Activated T-cell treated with anti-CD3 and anti-CD28 coated beads for 1 hour (primary cell): Measurements from ENCODE around the gene MTFR2.
A peak's percentile ranks its signal among the peaks of the same experiment; 100 is the strongest.

Experiments used
- DNase-seq: peaks from one replicate; pipeline ENCODE4 v3.0.0-alpha.2; 2020; ENCODE audit warnings: low read depth

Gene MTFR2

GRCh38 chr6:136249811-136250685 is at the start of gene MTFR2:
TSS of gene MTFR2 (minus strand) at chr6:136250311. CDS start at chr6:136249099, 1,212 bp downstream.
- DNase-seq = peak; percentile 83

- no peak for DNase-seq
Measured at GRCh38 chr6:136294621-136295020, 44.5 kb upstream of the MTFR2 start.

DNA sequence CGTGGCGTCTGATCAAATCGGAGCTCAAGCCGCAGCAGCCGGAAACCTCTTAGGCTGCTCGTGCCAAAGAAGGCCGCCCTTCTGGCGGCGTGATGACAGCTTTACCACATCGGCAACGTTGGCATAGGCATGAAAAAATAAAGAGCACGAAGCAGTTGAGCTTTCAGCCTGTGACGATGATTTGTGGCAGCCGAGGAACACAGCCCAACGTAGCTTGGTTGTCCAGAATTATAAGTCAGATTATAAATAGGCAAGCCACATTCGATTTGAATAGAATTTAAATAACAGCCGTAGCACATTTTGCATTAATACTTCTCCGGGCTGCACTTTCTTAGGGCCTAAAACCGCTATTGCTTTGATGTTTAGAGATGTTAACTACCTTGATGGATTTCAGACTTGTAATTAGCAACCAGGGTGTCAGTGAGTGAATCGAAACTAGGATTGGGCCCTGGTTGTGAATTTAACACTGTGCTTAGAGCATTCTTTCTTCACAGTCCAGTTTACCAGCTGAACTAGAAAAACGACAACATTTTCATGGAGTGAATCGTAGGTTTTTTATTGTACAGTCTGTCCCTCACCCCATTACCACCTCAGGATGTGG is 40.4 kb upstream of the MTFR2 start:
- peak; percentile 62 for DNase-seq

- peak; percentile 99 for DNase-seq
Measured at GRCh38 chr6:136289579-136290409, 39.7 kb upstream of the MTFR2 start, which contains the start of gene BCLAF1. TSS of gene BCLAF1 (minus strand) at chr6:136289846. CDS start at chr6:136279866, 9,980 bp downstream.

- DNase-seq = peak; percentile 92
Measured at GRCh38 chr6:136289327-136289578, 39.1 kb upstream of the MTFR2 start.

GRCh38 chr6:136288566-136289326 is 38.6 kb upstream of the MTFR2 start:
- DNase-seq = peak; percentile 77

- DNase-seq = no peak
Measured at GRCh38 chr6:136284909-136285308, 34.8 kb upstream of the MTFR2 start.

- DNase-seq = no peak
Measured at GRCh38 chr6:136282906-136283305, 32.8 kb upstream of the MTFR2 start.

GRCh38 chr6:136280032-136280609 is 30.0 kb upstream of the MTFR2 start:
- no peak for DNase-seq

DNA sequence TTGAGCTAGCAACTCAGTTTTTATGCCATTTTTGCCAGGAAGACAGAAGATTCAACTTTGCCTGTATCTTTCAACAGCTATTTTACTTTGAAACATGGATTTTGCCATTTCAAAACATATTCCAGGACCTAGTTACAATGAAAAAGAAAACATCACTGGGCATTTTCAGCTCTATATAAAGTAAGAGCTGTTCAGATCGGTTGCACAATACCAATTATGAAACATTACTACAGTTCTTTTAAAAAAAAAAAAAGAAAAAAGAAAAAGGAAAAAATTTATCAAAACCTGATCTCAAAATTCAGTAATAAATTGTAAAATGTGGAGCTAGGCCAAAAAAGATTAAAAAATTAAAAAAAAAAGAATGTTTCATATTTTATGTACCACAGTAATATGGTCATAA is 24.0 kb upstream of the MTFR2 start:
- DNase-seq = no peak

DNA sequence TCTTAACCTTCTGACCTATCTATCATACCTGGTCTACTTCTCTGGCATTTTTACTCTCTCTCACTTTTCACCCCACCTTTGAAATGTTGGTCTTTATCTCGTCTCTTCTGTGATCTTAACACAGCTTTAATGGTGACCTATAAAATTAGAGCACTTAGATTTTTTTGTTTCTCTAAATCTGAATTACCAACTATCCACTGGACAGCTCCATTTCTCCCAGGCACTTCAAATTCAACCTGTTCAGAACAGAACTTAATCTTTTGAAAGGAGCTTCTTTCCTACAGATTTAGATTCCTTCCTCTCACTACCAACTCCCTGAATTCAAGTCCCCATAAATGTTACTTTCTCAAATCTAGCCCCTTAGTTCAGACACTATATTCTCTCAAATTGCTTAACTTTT is 15.0 kb upstream of the MTFR2 start:
- no peak for DNase-seq

DNA sequence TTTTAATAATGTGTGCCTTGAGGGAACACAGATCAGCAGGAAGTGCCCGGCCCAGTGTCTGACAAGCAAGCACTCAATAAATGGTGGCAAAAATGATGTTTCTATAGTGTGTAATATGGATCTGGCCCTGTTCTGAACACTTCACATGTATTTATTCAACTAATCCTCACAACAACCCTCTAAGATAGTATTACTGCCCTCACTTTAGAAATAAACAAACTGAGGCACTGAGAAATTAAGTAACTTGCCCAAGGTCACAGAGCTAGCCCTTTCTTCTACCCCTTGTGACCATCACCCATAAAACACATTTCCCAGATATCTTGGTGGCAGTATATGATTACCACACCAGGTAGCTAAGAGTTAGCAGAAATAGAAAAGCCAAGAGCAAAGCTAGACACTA is 12.8 kb upstream of the MTFR2 start:
- no peak for DNase-seq

- DNase-seq = no peak
Measured at GRCh38 chr6:136254851-136255466, 4.8 kb upstream of the MTFR2 start.

DNA sequence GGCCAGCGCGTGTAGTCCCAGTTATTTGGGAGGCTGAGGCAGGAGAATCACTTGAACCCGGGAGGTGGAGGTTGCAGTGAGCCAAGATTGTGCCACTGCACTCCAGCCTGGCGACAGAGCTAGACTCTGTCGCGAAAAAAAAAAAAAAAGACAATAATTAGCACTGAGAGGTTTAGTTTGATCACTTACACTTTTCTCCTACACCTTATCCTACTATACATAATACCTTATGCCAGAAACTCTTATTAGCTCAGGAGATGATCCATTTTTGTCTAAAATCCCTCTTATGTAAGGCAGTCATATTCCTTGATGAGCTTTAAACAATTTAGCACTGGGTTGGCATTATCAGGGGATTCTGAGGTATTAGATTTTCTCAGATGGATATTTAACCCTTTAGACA is 3.6 kb upstream of the MTFR2 start:
- no peak for DNase-seq

GRCh38 chr6:136252441-136252840 is 2.3 kb upstream of the MTFR2 start:
- DNase-seq = no peak

- DNase-seq = no peak
Measured at GRCh38 chr6:136251394-136251793, 1.3 kb upstream of the MTFR2 start.

DNA sequence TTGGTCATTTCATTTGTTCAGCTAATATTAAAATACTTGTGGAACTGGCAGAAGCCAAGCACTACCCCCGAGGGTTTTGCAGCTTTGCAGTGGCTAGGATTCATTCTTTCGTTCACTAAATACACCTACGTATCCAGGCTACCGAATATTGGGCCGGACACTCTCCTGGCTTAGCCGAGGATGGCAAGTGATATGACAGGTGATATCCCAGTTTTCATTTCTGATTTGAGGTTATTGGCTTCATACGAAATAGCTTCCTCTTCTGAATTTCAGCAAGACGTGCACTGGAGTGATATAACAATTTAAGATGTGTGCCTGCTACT is 536 bp upstream of the MTFR2 start:
- DNase-seq = no peak

DNA sequence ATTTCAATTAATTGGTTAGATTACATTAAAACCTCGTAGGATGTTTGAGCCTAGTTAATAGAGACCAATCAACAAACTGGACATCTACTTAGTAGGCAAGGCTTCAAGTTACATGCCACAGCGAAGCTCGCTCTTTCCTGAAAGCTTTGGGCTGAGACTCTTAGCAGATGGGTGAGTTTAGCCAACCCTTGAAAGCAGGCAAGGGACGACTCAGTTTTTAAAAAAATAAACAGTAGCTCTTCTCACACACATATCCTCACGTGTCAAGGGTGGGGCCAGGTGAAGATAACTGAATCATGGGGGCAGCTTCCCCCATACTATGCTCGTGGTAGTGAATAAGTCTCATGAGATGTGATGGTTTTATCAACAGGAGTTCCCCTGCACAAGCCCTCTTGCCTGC is 775 bp downstream of the MTFR2 start:
- DNase-seq = no peak

DNA sequence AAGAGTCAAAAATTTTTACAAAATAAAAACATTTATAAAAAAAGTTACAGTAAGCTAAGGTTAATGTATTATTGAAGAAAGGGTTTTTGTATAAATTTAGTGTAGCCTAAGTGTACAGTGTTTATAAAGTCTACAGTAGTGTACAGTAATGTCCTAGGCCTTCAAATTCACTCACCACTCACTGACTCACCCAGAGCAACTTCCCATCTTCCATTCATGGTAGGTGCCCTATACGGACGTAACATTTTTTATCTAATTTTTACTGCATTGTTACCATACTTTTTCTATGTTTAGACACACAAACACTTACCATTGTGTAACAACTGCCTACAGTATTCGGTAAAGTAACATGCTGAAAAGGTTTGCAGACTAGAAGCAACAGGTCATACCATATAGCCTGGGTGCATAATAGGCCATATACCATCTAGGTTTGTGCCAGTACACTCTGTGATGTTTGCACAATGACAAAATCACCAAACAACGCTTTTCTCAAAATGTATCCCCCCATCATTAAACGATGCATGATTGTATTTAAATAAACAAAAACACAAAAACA is 6.0 kb downstream of the MTFR2 start:
- no peak for DNase-seq

GRCh38 chr6:136236466-136237293 is 13.4 kb downstream of the MTFR2 start:
- DNase-seq = no peak
